ENCODE results near the gene RNASEH2A. TPM values are rescaled to one million over a fixed set of nuclear protein-coding genes. Genes with fewer than 3 reads are reported as not detected.

Gene RNASEH2A
- total and polyA plus RNA-seq, 2 of the 13 experiments (the other 11 are each of a cell fraction or from before 2014, with no cell fraction given) = 25.1 to 35.8 TPM

DNA sequence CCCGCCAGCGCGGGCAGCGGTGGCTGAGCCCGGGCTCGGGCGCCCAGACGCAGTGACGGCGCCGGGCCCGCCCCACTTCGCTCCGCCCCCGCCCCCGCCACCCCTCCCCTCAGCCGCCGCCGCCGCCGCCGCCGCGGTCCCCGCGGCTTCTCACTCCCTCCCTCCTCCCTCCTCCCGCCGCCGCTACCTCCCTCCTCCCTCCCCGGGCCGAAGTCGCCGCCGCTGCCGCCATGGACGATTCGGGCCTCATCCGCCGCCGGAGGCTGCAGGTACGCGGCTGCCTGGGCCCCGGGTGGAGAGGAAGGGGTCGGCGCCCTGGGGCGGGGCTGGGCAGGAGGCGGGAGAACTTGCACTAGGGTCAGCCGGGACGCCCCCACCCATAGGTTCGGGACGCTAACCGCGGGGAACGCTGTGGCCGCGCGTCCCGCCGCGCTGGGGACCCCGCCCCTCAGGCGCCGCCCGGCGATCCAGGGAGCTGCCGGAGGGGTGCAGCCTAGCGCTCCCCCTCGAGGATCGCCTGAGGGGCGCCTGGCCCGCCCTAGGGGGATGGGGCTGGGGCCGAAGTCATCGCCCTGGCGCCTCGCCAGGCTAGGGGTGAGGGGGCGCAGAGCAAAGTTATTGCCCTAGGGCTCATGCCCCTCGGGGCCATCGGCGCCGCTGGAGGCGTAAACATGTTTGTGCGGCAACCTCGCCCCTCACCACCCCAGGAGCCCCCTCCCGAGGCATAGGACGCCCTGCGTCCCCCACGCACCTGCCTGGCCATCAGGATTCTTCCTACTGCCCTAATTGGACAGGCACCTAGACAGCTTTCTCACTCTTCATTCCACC lies 27.6 kb downstream of the RNASEH2A start (continued):
- TF ChIP-seq, protein P1, sequence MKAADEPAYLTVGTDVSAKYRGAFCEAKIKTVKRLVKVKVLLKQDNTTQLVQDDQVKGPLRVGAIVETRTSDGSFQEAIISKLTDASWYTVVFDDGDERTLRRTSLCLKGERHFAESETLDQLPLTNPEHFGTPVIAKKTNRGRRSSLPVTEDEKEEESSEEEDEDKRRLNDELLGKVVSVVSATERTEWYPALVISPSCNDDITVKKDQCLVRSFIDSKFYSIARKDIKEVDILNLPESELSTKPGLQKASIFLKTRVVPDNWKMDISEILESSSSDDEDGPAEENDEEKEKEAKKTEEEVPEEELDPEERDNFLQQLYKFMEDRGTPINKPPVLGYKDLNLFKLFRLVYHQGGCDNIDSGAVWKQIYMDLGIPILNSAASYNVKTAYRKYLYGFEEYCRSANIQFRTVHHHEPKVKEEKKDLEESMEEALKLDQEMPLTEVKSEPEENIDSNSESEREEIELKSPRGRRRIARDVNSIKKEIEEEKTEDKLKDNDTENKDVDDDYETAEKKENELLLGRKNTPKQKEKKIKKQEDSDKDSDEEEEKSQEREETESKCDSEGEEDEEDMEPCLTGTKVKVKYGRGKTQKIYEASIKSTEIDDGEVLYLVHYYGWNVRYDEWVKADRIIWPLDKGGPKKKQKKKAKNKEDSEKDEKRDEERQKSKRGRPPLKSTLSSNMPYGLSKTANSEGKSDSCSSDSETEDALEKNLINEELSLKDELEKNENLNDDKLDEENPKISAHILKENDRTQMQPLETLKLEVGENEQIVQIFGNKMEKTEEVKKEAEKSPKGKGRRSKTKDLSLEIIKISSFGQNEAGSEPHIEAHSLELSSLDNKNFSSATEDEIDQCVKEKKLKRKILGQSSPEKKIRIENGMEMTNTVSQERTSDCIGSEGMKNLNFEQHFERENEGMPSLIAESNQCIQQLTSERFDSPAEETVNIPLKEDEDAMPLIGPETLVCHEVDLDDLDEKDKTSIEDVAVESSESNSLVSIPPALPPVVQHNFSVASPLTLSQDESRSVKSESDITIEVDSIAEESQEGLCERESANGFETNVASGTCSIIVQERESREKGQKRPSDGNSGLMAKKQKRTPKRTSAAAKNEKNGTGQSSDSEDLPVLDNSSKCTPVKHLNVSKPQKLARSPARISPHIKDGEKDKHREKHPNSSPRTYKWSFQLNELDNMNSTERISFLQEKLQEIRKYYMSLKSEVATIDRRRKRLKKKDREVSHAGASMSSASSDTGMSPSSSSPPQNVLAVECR (CRISPR knock-in tag; IDR thresholded peaks at IDR 0.05; ENCODE audit: borderline replicate concordance) = 0 out of 2 replicates have a peak, but pooled peaks have one; percentile 35
- TF ChIP-seq IRF2 (CRISPR knock-in tag; IDR thresholded peaks at IDR 0.05) (no peak), ZNF101 (CRISPR knock-in tag; IDR thresholded peaks at IDR 0.05; ENCODE audit: borderline replicate concordance, low read depth) (no peak), ETV5 (CRISPR knock-in tag; IDR thresholded peaks at IDR 0.05; ENCODE audit: borderline replicate concordance) (no peak), YY1 (IDR thresholded peaks at IDR 0.05; ENCODE audit: insufficient read depth, insufficient replicate concordance, low read depth, low read length) (peak; percentile 13), ZNF562 (CRISPR knock-in tag; IDR thresholded peaks at IDR 0.05; ENCODE audit: borderline replicate concordance) (no peak), ZNF572 (CRISPR knock-in tag; IDR thresholded peaks at IDR 0.05) (no peak), RAD21 (CRISPR knock-in tag; IDR thresholded peaks at IDR 0.05) (no peak), RAD51 (IDR thresholded peaks at IDR 0.05; ENCODE audit: borderline replicate concordance) (no peak), GABPB1 (CRISPR knock-in tag; IDR thresholded peaks at IDR 0.05) (peak; percentile 35; the same call in 1 of the 2 replicates), RFXAP (CRISPR knock-in tag; IDR thresholded peaks at IDR 0.05; ENCODE audit: borderline replicate concordance) (no peak), ZNF180 (CRISPR knock-in tag; IDR thresholded peaks at IDR 0.05; ENCODE audit: borderline replicate concordance, low read depth) (no peak), PCBP2 (optimal IDR thresholded peaks at IDR 0.05; ENCODE audit: low read depth, low read length, poor library complexity, severe bottlenecking) (no peak), FOXK2 (IDR thresholded peaks at IDR 0.05) (no peak)
- TF ChIP-seq, protein P2, sequence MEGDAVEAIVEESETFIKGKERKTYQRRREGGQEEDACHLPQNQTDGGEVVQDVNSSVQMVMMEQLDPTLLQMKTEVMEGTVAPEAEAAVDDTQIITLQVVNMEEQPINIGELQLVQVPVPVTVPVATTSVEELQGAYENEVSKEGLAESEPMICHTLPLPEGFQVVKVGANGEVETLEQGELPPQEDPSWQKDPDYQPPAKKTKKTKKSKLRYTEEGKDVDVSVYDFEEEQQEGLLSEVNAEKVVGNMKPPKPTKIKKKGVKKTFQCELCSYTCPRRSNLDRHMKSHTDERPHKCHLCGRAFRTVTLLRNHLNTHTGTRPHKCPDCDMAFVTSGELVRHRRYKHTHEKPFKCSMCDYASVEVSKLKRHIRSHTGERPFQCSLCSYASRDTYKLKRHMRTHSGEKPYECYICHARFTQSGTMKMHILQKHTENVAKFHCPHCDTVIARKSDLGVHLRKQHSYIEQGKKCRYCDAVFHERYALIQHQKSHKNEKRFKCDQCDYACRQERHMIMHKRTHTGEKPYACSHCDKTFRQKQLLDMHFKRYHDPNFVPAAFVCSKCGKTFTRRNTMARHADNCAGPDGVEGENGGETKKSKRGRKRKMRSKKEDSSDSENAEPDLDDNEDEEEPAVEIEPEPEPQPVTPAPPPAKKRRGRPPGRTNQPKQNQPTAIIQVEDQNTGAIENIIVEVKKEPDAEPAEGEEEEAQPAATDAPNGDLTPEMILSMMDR (CRISPR knock-in tag; IDR thresholded peaks at IDR 0.05) = peak; percentile 20; the same call in 1 of the 2 replicates
- TF ChIP-seq, protein P3, sequence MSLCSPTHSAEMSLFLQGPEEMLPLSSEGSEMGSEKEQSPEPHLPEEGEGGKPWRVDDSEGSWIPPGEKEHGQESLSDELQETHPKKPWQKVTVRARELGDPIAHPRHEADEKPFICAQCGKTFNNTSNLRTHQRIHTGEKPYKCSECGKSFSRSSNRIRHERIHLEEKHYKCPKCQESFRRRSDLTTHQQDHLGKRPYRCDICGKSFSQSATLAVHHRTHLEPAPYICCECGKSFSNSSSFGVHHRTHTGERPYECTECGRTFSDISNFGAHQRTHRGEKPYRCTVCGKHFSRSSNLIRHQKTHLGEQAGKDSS (CRISPR knock-in tag; IDR thresholded peaks at IDR 0.05; ENCODE audit: borderline replicate concordance, low read depth) = no peak
